EH (cell line): ENCODE results near the gene CCDC74B.
"Not testable (repeated sequence)": the region's sequence is repeated elsewhere in the genome, so short reads cannot be mapped to it uniquely, and the experiment has no call there.

ENCODE experiments used
- DNase-seq: peaks from one replicate; pipeline ENCODE4 v3.0.0-alpha.2; 2015; ENCODE audit warnings: low read depth

CCDC74B gene

DNA sequence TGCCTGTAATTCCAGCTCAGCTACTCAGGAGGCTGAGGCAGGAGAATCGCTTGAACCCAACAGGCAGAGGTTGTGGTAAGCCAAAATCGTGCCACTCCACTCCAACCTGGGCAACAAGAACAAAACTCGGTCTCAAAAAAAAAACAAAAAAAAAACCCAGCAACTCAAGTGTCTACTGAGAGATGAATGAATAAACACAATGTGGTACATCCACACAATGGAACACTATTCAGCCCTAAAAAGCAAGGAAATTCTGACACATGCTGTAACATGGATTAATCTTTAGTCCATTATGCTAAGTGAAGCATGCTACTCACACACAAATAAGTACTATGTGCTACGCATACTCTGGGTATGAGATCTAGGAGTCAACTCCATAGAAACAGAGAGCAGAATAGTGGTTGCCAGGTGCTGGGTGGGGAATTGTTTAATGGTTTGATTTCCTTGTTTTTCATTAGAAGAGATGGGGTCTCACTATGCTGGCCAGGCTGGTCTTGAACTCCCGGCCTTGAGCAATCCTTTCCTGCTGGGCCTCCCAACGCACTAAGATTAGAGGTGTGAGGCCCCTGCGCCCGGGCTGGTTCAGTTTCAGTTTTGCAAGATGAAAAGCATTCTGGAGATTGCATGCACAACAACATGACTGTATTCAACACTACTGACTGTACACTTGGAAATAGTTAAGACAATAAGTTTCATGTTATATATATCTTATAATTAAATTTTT is 20.5 kb upstream of the CCDC74B start:
- DNase-seq: no peak

DNA sequence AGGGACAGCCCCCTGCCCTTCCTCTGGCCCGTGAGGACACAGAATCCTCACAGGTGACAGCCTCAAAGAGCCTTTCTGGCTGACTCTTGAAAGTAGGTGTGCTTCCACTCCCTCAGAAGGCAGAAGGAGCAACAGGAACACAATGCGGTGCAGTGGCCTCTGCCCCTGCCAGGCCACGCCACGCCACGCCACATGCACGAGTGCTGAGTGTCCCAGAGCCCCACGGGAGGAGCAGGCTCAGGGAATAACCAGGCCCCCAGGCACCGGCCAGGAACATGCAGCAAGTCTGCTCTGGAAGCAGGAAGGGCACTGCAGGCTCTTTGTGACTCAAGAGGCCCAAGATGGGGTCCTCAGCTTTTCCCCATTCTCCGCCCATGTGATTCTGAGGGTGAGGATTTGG is 18.1 kb upstream of the CCDC74B start:
- DNase-seq: no peak

DNA sequence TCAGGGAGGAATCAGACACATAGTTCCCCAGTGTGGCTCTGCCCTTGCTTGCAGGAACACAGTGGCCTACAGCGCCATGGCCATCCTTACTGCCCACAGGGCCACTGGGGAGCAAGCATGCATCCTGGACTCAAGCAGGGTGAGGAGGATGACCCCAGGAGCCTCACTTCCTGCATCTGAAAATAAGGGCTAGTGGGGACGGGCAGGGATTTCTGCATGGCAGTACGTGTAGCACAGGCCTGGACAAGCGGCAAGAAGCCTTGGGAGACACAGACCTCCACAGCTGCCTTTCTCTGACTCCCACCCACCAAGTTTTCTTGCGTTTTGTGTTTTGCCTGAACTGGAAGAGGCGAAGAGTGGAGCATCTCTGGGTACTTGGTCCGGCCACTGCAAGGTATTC is 17.6 kb upstream of the CCDC74B start:
- DNase-seq: not testable (repeated sequence)

DNA sequence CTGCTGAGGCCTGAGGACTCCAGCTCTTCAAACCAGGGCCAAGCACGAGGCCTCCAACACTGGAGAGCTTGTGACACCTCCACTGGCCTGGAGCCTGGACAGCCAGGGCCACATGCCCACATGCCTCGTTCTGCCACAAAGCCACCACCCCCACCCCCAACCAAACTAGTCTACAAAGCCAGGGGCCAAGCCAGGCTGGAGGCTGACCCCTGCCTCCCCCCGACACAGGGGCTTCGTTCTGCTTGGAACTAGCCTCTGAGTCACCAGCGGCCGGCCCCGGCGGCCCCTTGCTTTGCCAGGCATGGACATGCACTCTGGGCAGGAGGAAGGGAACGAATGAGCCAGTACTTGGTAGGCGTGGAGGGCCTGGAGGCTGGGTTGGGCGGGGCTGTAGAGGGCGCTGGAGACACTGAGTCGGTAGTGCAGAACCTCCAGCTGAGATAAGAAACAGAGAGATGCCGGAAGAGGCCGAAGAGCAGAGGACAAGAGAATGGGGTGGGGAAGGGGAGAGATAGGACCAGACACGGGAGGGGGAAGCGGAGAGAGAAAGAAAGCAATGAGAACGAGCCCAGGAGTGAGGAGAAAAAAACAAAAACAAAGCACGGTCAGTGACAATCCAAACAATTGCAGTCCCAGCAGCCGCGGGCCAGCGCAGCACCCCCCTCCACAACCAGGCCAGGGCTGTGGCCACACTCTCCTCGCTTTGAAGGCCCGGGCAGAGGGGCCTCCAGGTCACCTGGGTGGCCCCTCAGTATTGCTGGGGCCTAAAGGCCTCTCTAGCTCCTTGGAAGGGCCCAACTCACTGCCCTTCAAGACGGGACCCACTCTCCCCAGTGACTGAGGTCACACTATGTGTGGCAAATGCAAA is 16.2 kb upstream of the CCDC74B start:
- not testable (repeated sequence) for DNase-seq

DNA sequence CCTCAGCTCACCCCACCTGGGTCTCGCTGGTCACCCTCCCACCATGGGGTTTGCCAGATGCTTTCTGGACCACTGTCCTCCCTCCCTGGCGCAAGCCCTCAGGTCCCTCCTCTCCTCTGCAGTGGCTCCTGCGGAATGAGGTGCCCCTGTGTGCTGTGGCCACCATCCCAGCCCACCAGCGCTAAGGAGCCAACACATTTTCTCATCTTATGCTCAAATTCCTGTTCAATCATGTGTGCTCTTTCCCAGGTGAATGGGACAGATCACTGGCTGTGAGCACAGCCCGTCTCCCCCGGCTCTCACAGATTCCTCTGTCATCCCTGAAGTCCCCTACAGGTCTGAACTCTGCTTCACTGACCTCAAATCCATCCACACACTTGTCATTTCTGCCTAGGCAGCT is 15.2 kb upstream of the CCDC74B start:
- no peak for DNase-seq

DNA sequence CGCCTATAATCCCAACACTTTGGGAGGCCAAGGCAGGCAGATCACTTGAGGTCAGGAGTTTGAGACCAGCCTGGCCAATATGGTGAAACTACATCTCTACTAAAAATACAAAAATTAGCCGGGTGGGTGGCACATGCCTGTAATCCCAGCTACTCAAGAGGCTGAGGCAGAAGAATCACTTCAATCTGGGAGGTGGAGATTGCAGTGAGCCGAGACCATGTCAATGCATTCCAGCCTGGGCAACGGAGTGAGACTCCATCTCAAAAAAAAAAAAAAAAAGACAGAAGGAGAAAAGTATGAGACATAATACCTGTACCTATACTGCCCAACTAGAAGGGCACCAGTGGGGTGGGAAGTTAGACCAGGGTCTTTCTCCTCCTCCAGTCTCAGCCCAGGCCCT is 14.5 kb upstream of the CCDC74B start:
- not testable (repeated sequence) for DNase-seq

DNA sequence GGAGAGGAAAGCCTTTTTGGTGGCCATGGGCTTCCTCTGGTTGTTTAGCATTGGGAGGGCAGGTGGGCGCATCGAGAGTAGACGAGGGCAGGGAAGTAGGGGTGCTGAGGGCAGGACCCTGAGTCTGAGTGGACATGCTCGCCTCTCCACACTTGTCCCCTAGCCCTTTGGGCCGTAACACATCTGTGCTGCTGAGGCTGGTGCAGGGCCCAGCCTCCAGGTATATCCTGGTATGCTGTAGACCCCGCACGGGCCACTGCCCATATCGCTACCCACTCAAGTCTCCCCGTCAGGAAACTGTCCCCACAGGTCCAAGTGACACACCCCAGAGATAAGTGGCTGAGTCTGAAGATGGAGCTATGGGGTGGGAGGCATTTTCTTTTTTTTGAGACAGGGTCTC is 13.7 kb upstream of the CCDC74B start:
- no peak for DNase-seq

DNA sequence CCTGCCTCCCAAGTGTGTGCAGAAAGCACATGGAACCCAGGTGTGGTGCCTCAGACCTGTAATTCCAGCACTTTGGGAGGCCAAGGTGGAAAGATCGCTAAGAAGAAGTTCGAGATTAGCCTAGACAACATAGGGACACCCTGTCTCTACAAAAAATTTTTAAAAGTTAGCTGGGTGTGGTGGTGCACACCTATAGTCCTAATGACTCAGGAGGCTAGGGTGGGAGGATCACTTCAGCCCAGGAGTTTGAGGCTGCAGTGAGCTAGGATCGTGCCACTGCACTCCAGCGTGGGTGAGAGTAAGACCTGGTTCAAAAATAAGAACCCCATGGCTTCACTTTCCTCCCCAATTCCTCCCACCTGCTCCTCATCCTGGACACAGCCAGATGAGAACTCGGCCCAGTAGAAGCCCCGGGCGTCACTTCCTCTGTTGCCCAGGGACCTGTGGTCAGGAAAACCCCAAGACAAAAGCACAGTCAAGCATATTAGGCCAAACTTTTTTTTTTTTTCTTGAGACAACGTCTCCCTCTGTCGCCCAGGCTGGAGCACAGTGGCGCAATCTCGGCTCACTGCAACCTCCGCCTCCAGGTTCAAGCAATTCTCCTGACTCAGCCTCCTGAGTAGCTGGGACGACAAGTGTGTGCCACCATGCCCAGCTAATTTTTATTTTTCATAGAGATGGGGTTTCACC is 13.1 kb upstream of the CCDC74B start:
- not testable (repeated sequence) for DNase-seq

DNA sequence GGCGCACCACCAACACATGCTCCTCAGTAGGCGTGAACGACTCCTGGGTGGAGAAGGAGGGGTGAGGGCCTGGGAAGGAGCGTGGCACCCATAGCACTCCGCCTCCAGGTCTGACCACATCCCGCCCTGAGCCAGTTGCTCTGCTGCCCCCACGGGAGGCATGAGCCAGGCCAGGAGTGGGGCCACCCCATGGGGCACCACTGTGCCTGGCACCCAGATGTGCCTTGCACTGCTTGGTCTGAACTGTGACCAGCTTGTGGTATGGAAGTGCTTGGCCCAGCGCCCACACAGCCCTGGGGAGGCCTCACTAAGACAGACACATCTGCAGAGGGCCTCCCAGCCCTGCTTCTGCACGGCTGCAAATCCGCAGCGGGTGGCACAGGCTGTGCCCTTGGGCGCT is 12.4 kb upstream of the CCDC74B start:
- DNase-seq: not testable (repeated sequence)

DNA sequence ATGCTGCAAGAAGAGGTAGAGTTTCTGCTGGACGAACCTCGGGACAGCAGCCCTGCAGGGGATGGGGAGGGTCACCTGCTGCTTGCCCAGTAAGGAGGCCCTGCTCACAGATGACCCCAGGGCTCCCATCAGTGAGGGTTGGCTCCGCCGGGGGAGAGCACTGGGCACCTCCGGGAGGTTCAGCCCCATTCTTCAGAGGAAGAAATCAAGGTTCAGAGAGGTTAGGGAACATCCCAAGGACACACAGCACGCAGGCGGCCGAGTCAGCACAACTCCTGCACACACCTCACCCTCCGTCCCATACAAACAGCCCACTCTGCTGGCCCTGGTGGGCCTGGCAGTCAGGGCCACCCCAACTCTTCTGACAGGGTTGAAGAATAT is 11.7 kb upstream of the CCDC74B start:
- DNase-seq: no peak

DNA sequence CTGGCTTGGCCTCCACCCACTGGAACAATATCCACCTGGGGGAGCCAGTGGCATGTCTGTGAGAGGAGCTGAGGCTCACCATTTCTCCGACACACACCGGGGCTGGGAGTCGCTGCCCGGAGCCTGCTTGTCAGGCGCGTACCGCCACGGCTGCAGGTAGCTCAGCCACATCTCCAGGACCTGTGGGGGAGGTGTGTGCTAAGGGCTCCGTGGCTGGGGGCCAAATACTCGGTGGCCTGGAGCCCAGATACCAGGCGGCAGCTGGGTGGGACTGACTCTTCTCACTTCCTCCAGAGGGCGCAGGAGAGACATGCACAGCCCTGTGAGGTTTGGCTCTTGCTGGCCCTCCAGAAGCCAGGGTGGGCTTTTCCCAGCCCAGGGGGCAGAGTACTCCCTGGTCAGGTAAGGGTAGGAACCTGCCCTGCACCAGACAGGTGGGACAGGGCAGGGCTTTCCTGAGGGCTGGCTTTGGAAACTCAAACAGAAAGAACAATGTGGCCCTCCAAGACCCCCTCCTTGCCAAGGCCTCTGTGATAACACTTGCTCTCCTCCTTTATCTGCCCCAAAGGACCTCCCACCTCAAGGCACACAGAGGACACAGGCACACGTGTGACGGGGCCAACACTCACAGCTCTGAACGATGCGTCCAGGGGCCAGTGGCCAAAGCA is 11.2 kb upstream of the CCDC74B start:
- peak; percentile 52 for DNase-seq

DNA sequence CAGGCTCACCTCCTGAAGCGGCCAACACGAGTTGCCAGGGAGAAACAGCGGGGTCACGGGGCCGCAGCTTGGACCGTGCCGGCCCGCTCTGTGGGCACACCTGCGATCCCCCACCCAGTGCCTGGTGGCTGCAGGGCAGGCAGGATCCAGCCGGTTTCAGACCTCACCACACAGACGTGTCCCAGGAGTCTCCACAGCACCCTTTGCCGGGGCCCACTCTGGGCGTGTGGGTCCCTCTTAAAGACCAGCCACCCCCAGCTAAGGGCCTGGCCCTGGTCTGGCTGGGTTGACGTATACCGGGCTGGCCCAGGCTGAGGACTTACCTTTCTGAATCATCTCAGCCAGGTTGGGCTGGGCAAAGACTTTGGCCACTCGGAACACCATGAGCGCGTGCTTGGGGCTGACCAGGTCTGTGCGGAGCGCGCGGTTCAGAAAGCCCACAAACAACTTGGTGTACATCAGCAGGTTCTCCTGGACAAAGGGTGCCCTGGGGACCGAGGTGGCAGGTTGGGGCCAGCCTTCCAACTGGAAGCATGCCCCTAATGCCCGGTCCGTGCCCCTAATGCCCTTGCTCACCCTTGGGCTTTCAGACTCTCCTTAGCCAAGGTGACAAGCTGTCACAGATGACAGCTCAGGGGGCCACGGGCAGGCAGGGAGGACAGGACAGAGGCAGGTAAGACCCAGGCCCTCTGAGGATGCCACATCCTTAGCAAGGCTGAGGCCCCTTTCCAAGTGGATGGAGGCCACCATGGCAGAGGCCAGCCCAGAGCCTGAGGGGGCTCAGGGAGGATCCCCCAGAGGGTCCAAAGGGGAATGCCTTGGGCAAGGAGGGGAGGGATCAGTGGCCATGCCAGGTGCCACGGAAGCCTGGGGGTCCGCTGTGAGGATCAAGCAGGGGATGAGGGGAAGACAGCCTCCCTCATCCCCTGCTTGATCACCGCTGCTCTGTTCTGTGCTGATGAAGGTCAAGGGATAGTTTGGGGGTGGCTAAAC is 10.2 kb upstream of the CCDC74B start:
- no peak for DNase-seq

DNA sequence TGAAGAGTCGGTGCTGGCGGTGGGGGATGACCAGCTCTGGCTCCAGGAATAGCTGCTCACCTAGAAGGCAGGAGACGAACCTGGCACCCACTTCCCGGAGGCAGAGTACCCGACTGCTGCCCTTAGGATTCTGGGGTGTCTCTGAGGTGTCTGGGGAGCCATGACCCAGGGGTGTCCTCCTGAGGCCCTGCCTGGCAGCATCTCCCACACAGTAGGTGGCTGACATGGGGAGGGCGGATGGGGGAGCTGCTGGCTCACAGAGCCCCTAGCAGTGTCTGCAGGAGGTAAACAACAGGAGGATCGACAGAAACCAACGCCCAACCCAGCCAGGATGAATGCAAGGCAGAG is 9.5 kb upstream of the CCDC74B start:
- DNase-seq: not testable (repeated sequence)

DNA sequence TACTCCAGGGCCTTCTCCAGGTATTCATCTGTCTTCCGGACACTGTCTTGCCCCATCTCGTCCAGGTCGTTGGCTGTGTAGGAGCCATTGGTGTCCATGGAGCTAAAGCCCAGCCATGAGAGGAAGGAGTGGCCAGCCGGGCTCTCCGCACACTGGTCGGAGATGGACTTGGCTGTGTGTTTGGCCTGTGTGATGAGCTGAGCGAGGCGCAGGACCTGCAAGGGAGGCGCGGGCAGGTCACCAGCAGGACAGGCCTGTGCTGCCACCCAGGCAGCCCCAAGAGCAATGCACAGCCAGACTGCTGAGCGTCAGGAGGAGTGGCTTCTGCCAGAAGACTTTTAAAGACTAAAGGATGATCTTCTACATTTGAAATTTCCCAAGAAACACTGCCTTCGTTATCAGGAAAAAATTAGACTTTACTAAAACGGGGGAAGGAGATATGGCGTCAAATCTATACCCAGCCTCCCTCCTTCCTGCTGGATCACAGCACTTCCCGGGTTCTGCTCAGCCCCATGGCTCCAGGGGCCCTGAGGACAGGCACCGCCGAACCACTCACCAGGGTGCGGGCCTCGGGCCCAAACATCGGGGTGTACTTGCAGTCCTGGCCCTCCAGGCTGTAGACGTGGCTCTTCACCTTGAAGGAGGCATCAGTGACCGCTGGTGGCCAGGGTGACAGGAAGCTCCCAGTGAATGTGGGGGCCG is 9.0 kb upstream of the CCDC74B start:
- DNase-seq: not testable (repeated sequence)

DNA sequence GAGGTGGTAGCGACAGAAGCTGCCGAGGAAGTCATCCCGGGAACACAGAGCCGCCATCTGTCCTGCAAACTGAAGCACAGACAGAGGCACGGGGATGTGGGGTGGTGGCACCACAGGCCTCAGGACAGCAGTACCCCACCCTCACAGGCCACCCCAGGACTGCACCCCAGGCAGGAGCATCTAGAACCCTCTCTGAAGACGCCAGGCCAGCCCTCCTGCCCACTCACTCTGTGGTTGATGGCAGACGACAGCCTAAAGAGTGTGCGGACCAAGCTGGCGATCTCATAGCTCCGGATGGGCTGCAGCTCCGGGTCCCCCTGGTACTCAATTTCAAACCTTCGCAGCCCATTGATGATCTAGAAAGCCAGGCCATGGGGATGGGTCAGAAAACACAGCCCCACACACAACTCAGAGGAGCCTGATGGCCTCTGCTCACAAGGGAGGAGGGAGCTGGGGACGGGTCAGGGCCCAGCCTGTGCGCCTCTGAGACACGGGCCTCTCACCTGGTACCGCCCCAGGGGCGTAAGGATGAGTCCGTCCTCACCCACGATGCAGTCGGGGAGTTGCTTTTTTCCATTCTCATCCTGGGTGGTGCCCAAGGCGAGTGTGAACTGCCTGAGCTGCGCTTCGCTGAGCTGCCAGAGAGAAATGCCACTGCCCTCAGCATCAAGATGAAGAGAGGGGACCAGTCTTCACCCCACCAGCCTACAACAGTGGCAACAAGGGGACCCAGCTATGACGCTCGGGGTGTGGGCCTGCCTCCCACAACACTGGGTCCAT is 8.1 kb upstream of the CCDC74B start:
- no peak for DNase-seq

DNA sequence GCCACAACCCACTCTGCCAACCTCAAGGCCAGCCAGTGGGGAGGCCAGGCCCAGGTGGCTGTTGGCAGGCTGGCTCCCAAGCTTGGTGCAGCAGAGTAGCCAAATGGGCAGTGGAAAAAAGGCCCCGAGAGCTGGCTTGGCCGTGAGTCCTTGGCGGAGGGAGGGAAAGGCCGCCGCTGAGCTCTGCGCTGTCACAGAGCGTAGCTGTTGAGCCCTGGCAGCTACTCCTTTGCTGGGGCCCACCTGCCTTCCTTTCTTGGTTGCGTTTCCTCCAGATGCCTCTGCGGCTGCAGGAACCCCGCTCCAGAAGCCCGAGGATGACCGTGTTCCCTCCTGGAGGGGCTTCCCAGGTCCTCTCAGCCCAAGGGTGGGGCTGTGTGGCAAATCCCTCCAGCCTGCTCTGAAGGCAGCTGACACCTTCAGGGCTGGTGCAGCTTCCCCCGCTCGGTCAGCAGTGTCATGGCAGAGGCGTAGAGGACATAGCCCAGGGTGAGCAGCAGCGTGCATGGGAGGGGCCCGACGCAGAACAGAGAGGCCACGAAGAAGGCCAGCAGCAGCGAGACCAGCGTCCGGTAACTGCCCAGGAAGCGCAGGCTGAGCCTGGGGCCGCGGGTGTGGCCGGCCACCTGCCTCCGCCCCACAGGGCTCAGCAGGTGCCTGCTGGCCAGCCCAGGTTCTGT is 7.4 kb upstream of the CCDC74B start:
- DNase-seq: not testable (repeated sequence)

DNA sequence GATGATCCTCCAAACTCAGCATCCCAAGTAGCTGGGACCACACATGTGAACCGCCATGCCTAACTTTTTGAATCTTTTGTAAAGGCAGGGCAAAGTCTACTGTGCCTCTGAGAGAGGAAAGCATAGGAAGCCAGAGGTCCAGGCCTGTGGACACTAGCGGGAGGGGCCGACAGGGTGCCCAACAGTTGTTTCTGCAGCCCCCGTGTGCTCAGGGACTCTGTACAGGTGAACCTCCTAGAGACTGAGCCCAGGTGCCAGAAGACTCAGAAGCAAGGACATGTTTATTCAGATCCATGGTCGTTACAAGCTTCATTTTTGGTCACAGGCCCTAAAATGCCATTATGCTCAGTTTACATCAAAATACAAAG is 6.2 kb upstream of the CCDC74B start:
- DNase-seq: not testable (repeated sequence)

DNA sequence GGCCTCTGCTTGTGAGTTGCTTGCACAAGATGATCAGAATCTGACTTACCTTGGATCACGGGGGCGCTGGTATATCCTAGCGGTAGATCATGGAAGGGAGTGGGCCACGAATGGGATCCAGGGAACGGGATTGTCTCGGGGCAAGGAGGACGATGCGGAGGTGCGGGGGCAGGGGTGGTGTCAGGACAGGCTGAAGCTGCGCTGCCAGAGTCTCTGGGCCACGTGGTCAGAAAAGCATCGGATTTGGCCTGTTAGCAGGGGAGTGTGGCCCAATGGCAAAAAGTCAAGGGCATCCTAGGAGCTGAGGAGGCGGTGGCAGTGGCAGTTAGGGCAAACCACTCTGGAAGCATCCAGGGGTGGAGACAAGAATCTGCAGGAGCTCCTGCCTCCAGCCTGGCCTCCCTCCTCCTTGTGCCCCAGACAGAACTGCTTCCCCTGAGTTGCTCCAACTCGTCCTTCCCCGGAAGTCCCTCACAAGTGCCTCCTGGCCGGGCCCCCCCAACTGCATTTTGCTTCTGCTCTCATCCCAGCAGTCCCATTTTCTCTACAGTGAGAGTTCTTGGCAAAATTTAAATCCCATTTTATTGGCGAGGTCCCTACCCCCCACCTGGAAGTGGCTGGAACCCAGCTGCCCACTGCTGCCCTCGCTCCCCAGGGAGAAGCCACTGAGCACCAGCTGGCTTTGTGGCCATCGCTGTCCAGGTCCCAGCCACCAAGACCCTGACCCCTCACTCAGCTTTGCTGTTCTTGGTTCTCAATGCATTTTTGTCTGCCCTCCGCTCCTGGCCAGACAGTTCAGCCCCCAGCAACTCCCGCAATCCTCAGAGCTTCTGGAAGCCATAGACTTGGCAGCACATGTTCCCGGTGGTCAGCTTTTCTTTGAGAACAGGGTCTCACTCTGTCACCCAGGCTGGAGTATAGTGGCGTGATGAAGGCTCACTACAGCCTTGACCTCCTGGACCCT is 5.6 kb upstream of the CCDC74B start:
- DNase-seq: no peak
